ENCODE results near the gene SMC4.
A peak's percentile ranks its signal among the peaks of the same experiment; 100 is the strongest.
"Not testable (repeated sequence)": the region's sequence is repeated elsewhere in the genome, so short reads cannot be mapped to it uniquely, and the experiment has no call there.

Gene SMC4

GRCh38 chr3:160399125-160400029, at the start of gene SMC4, which contains the start of gene IFT80:
SMC4 (plus strand) TSS chr3:160399650; CDS start chr3:160400827, 1,177 bp downstream.
IFT80 (minus strand) TSS chr3:160399225; CDS start chr3:160384600, 14,625 bp downstream.
- DNase-seq: peak; percentile 94 to 95

GRCh38 chr3:160355826-160356225, 43.6 kb upstream of the SMC4 start:
- no peak for DNase-seq

- not testable (repeated sequence) for DNase-seq
Measured at GRCh38 chr3:160362896-160363295, 36.6 kb upstream of the SMC4 start.

- DNase-seq: no peak
Measured at GRCh38 chr3:160365869-160366522, 33.5 kb upstream of the SMC4 start.

GRCh38 chr3:160368804-160369203, 30.6 kb upstream of the SMC4 start:
- DNase-seq: peak; percentile 90 to 94

GRCh38 chr3:160369784-160370183, 29.7 kb upstream of the SMC4 start:
- DNase-seq: no peak

- DNase-seq: no peak
Measured at GRCh38 chr3:160370987-160371857, 28.2 kb upstream of the SMC4 start.

- DNase-seq: no peak
Measured at GRCh38 chr3:160372780-160373179, 26.7 kb upstream of the SMC4 start.

GRCh38 chr3:160373655-160374054, 25.8 kb upstream of the SMC4 start:
- no peak for DNase-seq

- no peak for DNase-seq
Measured at GRCh38 chr3:160374472-160374871, 25.0 kb upstream of the SMC4 start.

GRCh38 chr3:160374925-160375324, 24.5 kb upstream of the SMC4 start:
- no peak for DNase-seq

- DNase-seq: no peak
Measured at GRCh38 chr3:160376681-160377080, 22.8 kb upstream of the SMC4 start.

GRCh38 chr3:160378331-160379109, 20.9 kb upstream of the SMC4 start:
- no peak for DNase-seq

- no peak for DNase-seq
Measured at GRCh38 chr3:160379628-160380214, 19.7 kb upstream of the SMC4 start.

GRCh38 chr3:160381470-160381869, 18.0 kb upstream of the SMC4 start:
- DNase-seq: no peak

- no peak for DNase-seq
Measured at GRCh38 chr3:160384639-160385318, 14.7 kb upstream of the SMC4 start.

- no peak for DNase-seq
Measured at GRCh38 chr3:160390565-160391138, 8.8 kb upstream of the SMC4 start.

GRCh38 chr3:160392798-160393197, 6.7 kb upstream of the SMC4 start:
- no peak for DNase-seq

GRCh38 chr3:160393346-160394008, 6.0 kb upstream of the SMC4 start:
- no peak for DNase-seq

- DNase-seq: no peak
Measured at GRCh38 chr3:160394009-160394392, 5.4 kb upstream of the SMC4 start.
